Effector memory CD4-positive, alpha-beta T cell (primary cell): ENCODE results near the gene AGPAT4.

Experiments
- DNase-seq, 3 donors: peaks; one replicate each; pipeline ENCODE4 v3.0.0-alpha.2; 2020
- H3K27ac ChIP-seq: 2 replicates; pipeline ENCODE4 v1.7.0; 2013; ENCODE audit warnings: mild to moderate bottlenecking, low read length, moderate library complexity; ENCODE audit not compliant: insufficient read depth, poor library complexity, severe bottlenecking
- H3K27me3 ChIP-seq: replicated peaks from 2 replicates; pipeline ENCODE4 v1.7.0; 2013; ENCODE audit warnings: mild to moderate bottlenecking, low read length; ENCODE audit not compliant: insufficient read depth, control insufficient read depth, poor library complexity, severe bottlenecking
- H3K36me3 ChIP-seq: 2 replicates; pipeline ENCODE4 v1.7.0; 2013; ENCODE audit warnings: mild to moderate bottlenecking, low read length, moderate library complexity; ENCODE audit not compliant: control insufficient read depth, insufficient read depth
- H3K4me1 ChIP-seq: 2 replicates; pipeline ENCODE4 v1.7.0; 2013; ENCODE audit warnings: low read length, mild to moderate bottlenecking; ENCODE audit not compliant: control insufficient read depth, insufficient read depth, poor library complexity, severe bottlenecking
- H3K4me3 ChIP-seq: 2 replicates; pipeline ENCODE4 v1.7.0; 2013; ENCODE audit warnings: low read length, low read depth, mild to moderate bottlenecking; ENCODE audit not compliant: insufficient read depth, poor library complexity, severe bottlenecking
- H3K9me3 ChIP-seq: 2 replicates; pipeline ENCODE4 v1.7.0; 2013; ENCODE audit warnings: mild to moderate bottlenecking, low read length, moderate library complexity; ENCODE audit not compliant: control insufficient read depth

The AGPAT4 gene

DNA sequence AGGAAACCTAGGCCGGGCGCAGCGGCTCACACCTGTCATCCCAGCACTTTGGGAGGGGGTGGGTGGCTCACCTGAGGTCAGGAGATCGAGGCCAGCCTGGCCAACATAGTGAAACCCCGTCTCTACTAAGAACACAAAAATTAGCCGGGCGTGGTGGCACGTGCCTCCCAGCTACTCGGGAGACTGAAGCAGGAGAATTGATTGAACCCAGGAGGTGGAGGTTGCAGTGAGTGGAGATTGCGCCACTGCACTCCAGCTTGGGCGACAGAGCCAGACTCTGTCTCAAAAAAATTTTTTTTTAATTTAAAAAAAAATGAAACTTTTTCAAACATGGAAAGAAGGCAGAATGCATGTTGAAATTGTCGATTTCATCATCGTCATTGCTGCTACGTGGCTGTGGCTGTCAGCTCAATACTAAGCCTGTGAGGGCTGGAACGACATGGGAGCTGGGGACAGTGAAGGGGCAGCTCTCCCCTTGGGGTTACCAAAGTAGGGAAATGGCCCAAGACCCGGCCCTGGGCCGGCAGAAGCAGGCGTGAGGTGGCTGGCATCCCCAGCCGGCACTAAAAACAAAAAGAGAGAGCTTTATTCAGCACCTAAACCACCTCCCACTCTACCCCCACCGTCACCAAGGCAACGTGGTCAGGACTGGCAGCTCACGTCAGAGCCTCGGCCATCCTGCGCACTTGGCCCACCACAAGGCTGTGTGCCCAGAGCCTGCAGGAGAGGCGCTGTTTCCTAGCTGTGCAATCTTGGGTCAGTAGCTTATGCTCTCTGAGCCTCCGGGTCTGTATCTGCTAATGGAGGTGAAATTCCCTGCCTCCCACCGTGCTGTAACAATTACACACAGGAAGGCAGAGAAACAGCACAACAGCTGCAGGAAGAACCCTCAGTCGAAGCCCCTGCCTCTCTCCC, 30.8 kb downstream of the AGPAT4 start:
- DNase-seq: peak in 1 of 3 donors; percentile 8
- H3K9me3 ChIP-seq: no peaks in the 10 kb centered on the region
- no peaks in the 10 kb centered on the region for H3K36me3 ChIP-seq
- no peaks in the 10 kb centered on the region for H3K27me3 ChIP-seq
- no peak overlapping the region for H3K27ac ChIP-seq
- no peak overlapping the region for H3K4me3 ChIP-seq
- no peaks in the 10 kb centered on the region for H3K4me1 ChIP-seq

DNA sequence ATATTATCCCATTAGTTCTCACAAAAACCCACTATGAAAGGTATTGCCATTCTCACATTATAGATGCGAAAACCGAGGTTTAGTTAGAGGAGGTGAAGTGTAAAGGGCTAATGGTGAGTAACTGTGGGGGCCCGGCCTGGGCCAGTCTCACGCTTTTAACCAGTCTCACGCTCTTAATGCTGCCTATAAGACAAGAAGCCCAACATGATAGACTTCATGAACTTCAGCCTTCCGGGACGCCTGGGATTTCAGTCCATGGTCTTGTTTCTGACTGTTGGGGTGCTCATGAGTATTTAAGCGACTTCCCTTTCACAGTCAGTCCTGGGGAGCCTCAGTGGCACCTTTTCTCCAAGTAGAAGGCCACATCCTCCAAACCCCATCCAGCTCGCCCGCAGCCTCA, 31.7 kb downstream of the AGPAT4 start:
- no peak for DNase-seq
- no peak overlapping the region for H3K27ac ChIP-seq
- H3K4me1 ChIP-seq: no peaks in the 10 kb centered on the region
- H3K36me3 ChIP-seq: no peaks in the 10 kb centered on the region
- no peaks in the 10 kb centered on the region for H3K27me3 ChIP-seq
- H3K4me3 ChIP-seq: no peak overlapping the region
- no peaks in the 10 kb centered on the region for H3K9me3 ChIP-seq

DNA sequence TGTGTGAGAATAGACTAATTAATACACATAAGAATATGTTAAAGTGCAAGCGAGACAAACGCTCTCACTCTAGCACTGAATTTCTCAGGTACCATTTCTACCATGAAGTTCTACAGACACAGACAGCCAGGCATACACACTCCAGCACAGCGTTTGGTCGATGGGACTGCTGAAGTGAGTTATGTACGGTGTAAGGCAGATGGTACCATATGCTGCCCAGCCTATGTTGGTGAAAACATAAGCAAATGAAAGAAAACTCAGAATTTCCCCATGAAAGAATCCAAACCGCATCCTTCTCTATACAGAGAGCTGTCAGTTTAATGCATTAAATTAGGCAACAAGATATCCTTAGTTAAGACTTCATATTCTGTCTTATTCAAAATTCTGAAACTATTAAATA, 34.9 kb downstream of the AGPAT4 start:
- Histone ChIP-seq H3K27me3 (no peaks in the 10 kb centered on the region), H3K9me3 (no peaks in the 10 kb centered on the region), H3K4me1 (no peaks in the 10 kb centered on the region), H3K4me3 (no peak overlapping the region), H3K36me3 (no peaks in the 10 kb centered on the region), H3K27ac (no peak overlapping the region)
- DNase-seq: no peak

DNA sequence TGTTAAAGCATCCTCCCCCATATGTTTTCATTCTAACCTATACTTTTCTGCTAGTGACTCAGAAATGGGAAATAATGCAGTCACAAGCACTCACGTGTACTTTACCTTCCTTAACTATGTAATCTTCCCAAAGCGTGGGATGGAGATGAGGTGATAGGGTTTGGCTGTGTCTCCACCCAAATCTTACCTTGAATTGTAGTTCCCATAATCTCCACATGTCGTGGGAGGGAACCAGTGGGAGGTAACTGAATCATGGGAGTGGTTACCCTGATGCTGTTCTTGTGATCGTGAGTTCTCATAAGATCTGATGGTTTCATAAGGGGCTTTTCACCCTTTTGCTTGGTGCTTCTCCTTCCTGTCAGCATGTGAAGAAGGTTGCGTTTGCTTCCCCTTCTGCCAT, 35.4 kb downstream of the AGPAT4 start:
- Histone ChIP-seq H3K27ac (no peak overlapping the region), H3K27me3 (no peaks in the 10 kb centered on the region), H3K4me1 (no peaks in the 10 kb centered on the region), H3K9me3 (no peaks in the 10 kb centered on the region), H3K36me3 (no peaks in the 10 kb centered on the region), H3K4me3 (no peak overlapping the region)
- no peak for DNase-seq

DNA sequence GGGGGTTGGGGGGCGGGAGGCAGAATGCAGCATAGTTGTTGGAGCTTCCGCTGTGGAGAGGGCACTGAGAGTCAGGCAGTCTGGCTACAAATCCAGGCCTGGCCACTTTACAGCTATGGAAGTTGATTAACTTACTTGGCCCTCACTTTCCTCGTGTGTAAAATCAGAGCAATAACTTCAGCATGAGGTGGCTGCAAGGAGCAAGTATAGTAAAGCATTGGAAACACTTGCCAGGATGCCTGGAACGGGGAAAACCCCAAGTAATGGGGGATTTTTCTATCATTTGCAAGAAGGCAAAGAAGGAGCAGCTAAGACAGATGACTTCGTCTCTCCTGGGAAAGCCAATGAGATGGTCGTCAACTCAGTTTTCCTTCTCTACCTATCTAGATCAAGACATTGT, 35.8 kb downstream of the AGPAT4 start:
- DNase-seq: no peak
- H3K27me3 ChIP-seq: no peaks in the 10 kb centered on the region
- H3K9me3 ChIP-seq: no peaks in the 10 kb centered on the region
- H3K4me3 ChIP-seq: no peak overlapping the region
- no peak overlapping the region for H3K27ac ChIP-seq
- H3K36me3 ChIP-seq: no peaks in the 10 kb centered on the region
- H3K4me1 ChIP-seq: no peaks in the 10 kb centered on the region

DNA sequence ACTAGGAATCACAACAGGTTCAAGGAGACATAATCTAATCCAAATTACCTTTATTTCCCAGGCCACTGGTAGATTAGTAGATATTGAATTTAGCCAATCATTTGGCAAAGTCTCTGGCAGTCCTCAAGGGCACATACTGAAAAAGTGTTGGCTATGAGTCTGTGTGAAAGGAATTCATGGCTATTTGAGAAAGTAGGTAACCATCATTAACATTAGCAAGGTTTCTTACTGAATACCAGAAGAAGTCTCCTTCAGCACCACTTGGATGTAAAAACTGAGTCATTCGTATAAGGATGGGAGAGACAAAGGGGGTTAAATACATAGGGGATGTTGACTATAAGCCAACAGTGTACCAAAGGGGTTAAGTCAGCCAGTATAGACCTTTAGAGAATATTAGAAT, 36.7 kb downstream of the AGPAT4 start:
- DNase-seq: no peak
- no peaks in the 10 kb centered on the region for H3K4me1 ChIP-seq
- H3K9me3 ChIP-seq: no peaks in the 10 kb centered on the region
- no peak overlapping the region for H3K4me3 ChIP-seq
- no peaks in the 10 kb centered on the region for H3K36me3 ChIP-seq
- no peak overlapping the region for H3K27ac ChIP-seq
- no peaks in the 10 kb centered on the region for H3K27me3 ChIP-seq

DNA sequence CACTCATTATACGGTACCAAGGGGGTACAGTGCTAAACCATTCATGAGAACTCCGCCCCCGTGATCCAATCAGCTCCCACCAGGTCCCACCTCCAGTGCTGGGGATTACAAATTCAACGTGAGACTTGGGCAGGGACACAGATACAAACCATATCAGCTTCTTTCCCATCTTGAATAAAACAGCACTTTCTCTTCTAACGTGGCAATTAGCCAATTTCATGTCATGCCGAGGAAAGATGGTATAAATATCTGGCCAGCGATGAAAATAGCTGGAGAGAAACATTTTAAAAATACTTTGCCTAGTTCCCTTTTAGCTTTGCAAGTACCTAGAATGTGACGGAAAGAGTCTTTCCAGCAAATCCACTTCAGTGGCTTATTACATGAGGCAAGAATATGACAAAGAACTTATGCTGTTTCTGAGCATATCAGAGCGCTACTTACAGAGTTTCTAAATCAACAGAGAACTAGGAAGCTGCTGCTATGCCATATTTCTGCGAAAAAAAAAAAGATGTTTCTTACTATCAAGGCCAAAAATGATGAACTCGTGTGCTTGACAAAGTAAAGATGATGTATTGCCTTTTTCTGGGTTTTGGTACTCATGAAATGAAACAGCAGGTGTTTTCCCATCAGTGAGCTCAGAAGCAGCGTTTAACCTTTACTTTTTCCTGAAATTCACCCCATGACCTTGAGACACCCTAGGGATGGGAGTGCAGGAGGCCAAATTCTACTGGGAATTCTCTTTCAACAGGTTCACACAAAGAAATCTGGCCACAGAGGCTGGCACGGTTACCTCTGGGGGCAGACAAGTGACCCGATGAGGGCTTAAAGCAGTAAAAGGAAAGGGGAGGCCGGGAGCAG, 37.9 kb downstream of the AGPAT4 start:
- Histone ChIP-seq H3K4me1 (no peaks in the 10 kb centered on the region), H3K27ac (no peak overlapping the region), H3K9me3 (no peaks in the 10 kb centered on the region), H3K36me3 (no peaks in the 10 kb centered on the region), H3K27me3 (no peaks in the 10 kb centered on the region), H3K4me3 (no peak overlapping the region)
- no peak for DNase-seq

DNA sequence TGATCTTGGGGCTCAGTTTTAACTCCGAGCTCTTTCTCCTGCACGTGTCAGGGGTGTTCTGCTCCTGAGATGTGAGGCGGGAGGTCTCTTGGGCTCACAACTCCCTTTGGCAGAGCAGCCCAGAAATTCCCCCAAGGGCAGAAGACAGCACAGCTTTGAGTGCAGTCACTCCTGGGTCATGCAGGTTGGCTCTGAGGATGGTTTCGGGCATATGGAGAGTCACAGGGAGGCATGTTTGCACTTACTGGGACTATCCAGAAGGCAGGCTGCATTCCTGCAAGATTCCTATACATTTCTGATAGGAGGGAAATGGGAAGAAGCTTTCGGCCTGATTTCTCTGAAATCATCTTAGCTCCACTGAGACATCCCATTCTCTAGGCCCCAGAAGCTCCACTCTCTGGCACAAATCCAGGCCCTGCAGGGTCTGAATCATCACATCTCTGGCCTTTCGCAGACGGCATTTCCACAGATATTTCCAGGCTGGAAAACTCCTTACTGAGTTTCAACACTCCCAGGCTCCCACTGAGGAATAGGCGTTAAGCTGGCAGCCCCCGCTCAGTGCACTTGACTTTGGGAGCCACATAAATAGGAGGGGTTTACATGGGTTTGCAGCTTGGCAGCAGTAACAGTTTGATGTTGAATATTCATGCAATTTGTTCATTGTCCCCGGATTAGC, 39.7 kb downstream of the AGPAT4 start:
- Histone ChIP-seq H3K36me3 (no peaks in the 10 kb centered on the region), H3K4me1 (no peaks in the 10 kb centered on the region), H3K4me3 (no peak overlapping the region), H3K27me3 (no peaks in the 10 kb centered on the region), H3K27ac (no peak overlapping the region), H3K9me3 (no peaks in the 10 kb centered on the region)
- DNase-seq: no peak

DNA sequence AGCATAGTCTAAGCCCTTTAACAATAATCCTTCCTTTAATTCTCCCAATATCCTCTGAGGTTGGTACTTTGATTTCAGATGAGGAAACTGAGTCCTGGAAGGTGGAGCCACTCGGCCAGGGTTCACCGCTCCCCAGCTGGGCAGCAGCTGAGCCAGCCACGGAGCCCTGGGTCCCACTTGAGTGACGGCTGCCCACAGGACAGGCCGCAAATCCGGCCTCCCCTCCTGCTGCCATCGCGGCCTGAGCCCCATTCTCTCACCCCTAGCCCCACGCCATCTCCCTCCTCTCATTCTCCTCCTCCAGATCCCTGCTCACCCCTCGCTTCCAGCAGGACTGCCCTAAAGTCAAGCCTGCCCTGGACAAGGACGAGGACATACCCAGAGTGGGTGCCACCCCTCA, 41.4 kb downstream of the AGPAT4 start:
- no peaks in the 10 kb centered on the region for H3K9me3 ChIP-seq
- no peak for DNase-seq
- peaks cover 5% of the 10 kb centered on the region for H3K4me1 ChIP-seq
- H3K27ac ChIP-seq: no peak overlapping the region
- no peaks in the 10 kb centered on the region for H3K27me3 ChIP-seq
- no peaks in the 10 kb centered on the region for H3K36me3 ChIP-seq
- no peak overlapping the region for H3K4me3 ChIP-seq
